ENCODE data around the gene PSMB7.

The PSMB7 gene

DNA sequence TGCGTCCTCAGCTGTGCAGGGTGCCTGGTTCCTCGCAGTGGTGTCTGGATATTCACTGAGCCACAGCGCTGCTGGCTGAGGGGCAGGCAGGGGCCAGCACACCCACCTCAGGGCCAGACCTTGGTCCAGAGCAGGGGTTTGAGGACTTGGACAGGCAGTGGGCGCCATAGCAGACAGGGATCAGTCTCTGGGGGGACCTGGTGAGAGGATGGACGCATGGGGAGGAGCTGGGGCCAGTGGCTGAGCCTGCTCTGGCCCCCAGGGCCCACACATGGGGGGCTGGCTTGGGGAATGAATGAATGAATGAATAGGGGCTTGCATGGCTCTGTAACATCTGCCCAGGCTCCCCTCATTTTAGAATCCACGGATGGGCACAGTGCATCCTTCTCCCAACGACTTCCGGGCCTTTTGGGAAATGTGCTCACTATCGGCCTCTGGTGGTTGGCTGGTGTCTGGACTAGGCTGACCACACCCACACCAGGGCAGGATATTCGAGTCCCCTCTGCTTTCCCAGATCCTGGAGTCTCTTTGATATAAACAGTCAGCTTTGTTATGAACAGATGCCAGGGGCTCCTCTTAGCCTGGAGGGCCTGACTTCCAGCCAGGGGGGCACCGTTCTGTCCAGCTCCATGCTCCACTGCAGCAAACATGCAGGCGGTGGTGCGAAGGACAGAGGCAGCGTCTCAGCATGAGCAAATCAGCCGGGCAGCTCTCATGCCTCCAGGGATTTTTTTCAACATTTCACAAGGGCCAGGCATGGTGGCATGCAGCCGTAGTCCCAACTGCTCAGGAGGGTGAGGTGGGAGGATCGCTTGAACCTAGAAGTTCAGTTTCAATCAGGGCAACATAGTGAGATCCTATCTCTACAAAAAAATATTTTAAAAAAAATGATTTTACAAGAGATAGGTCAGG is 94.9 kb downstream of the PSMB7 start:
- DNase-seq = no peak

DNA sequence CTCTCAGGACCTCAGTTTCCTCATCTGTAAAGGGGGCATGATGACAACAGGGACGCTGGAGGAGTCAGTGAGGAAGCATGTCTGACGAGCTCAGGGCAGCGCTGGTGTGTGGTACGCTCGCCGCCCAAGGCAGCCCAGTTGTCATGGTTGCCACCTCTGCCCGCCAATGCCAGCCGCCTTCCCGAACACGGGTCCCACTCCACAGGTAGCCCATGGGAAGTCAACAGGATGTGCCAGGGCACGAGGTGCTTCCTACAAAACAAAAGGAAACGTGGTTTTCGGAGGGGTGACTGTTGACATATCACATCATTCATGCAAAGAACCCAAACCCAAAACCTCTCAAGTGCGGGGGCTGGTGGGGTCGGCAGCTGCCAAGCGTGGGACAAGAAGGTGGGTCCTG is 99.4 kb downstream of the PSMB7 start:
- no peak for DNase-seq

DNA sequence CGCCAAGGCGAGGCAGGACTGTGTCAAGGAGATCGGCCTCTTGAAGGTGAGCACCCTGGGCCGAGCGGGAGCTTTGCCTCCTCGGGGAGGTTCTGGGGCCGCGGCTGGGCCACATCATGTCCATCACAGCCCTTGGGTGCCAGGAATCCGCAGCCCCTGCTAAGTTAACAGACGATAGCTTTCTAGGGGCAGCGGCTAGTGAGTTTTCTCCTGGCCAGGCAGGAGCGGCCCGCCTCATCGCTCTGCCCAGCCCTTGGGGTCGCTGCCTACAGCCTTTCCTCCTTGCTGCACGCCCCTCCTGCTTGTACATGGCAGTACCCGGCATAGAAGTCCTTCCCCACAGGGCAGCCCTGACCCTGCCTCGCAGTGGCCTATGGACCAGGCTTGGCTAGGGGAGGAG is 101.3 kb downstream of the PSMB7 start:
- DNase-seq = no peak

DNA sequence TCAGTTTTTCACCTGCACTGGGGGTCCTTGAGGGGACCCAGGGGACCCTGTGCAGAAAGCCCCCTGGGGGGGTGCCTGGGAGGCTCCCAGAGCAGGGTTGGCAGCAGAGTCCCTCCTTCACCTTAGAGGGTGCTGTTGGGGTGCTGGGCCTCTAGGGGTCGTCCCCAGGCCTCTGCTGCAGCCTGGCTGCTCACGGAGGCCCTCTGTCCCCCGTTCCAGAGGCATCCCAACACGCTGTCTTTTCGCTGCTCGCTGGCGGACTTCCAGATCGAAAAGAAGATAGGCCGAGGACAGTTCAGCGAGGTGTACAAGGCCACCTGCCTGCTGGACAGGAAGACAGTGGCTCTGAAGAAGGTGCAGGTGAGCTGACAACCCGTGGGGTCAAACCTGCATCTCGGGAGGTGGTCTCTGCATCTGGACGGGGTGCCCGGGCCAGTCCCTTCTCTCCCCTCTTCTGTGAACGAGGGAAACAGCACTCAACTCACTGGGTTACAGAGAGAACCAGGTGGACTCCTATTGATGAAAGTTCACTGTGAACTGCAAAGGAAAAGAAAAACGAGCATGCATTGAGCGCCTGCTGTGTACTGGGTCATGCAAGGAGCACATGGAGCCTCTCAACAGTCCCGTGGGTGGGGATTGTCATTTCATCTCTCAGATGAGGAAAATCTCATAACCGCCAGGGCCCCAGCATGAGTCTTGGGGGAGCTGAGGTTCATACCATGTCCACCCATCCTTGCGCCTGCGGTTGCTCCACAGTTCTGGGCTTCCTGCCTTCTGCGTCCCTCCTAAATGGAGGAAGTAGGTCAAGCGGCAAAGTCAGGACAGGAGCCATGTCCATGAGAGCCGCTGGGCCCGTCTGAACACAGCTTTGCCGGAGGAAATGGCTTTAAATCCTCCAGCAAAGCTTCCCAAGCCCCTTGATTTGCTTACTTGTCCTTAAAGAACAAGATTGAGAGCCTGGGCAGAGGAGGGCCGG is 102.7 kb downstream of the PSMB7 start:
- DNase-seq = no peak

DNA sequence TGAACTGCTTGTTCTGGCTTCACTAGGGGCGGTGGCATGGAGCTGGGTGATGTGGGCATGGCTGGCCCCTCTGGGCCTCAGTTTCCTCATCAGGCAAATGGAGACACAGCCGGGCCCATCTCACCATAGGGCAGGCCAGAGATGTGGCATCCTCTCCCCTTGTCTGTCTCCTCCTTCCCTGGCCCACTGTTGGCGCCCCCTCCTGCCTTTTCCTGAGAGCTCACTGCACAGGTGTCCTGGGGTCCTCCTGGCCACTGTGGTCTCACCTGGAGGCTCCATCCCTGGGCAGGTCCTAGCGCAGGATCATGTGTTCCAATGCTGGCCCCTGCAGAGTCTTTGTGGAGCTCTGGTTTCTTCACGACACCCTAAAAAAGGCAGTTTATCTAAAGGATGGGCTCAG is 104.0 kb downstream of the PSMB7 start:
- DNase-seq = no peak

DNA sequence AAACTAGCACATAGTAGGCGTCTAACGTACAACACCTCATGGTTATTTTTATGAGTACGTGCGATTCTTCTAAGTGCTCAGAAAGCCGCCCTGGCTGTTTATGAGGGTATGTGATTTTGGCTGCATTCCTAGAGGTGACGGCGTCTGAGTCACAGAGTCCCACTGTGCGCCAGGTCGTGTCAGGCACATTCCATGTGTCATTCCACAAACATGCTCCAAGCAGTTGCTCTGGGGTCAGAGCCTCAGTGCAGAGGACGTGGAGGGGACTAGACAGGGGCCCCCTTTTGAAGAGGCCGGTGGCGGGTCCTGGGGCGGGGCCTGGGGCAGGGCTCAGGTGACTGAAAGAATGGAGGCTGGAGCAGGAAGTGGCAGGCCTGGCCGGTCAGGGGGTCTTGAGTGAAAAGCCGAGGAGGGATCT is 105.6 kb downstream of the PSMB7 start:
- DNase-seq = no peak

DNA sequence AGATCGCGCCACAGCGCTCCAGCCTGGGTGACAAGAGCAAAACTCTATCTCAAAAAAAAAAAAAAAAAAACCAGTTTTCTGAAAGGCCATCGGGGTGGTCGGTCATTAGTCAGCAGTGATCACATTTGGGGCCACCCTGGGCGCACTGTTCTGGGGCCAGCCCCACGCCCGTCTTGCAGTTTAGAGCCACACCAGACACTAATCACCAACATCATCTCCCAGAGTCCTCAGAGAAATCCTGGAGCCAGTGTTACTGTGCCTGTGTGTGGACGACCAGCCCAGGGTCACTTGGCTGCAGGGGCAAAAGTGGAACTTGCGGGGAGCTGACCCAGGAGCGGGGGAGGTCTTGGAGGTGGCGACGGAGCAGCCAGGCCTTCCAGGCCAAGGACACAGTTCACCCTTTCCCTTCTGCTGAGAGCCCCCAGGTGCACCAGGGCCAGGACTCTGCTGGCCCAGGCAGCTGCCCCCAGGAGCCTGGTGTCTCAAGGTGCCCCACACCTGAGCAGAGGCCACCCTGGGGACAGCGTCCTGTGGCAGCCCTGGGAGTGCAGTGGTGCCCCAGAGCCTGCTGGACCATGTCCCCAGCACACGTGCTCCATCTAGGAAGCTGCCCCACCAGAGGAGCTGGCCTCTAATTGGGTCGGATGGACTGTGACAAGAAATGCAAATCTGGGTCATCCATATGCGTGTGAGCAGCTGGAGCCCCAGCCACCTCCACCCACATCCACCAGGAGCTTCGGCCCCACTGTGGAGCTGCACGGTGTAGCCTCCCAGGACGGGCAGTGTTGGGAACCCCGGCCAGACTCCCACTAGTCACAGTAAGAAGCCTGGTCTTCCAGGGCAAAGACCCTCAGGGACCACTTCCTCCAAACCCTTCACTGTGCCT is 106.4 kb downstream of the PSMB7 start:
- DNase-seq = no peak

DNA sequence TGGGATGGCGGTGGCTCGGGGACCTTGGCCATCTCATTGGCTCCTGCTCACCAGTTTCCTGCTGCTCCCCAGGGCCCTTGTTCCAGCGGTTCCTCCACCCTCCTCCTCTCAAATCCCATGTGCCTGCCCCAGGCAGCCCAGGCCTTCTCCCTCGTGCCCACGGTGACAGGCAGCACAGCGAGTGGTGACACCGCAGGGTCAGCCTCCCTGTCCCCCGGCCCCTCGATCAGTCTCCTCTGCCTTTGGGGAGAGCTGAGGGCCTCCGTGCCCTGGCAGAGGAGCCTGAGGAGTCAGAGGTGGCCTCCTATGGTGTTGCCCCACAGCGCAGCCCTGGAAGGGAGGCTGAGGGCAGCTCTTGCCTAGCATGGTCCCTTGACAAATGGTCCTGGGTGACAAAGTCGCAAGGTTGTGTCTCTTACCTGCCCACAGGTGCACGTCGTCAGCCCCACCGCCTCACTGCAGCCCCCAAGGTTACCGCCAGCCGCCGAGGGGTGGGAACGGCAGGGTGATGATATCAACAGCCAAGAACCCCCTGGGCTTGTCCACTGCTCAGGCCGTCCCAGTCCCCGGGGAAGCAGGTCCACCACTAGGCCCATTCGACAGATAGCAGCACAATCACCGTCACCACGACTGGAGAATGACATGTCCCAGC is 107.7 kb downstream of the PSMB7 start:
- DNase-seq = no peak

DNA sequence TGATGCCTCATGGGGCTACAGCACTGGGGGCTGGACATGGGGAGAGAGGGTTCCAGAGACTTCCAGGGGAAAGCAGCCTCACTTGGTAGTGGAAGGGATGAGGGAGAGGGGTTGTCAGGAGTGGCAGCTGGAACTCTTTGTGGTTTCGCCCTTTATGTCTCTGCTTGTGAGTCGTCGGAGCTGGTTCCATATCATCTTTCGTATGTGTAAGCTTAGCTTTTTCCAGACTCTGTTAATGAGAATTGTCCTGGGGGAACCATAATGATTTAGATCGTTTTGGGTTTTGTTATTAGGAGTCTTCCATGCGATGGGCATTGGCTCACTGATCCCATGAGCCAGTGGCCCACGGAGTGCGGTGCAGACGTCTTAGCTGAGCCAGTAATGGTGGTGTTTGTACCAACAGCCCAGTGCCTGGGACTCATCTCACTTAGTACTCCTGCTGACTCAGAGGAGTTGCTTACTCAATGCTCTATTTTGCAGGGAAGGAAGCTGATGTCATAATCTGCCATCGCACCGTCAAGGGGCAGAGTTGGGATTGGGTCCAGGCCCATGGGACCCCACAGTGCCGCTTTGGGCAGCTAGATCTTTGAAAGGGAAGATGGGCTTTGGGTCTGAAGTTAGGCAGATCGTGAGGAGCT is 109.0 kb downstream of the PSMB7 start:
- no peak for DNase-seq

DNA sequence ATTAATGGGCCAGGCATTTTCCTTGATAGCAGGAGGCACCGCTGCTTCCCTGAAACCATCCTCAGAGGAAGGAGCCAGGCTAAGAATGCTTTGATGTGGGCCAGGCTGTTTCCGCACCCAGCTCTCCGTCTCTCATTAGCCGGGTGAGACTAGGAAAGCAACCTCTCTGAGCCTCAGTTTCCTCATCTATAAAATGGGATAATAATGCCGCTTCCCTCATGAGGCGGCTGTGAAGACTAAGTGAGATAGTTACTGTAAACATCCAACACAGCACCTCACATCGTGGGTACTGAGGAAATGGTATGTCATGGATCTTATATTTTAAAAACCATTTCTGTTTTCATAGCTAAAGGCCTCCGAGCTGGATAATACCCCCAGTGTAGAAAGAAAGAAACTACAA is 111.0 kb downstream of the PSMB7 start:
- no peak for DNase-seq

DNA sequence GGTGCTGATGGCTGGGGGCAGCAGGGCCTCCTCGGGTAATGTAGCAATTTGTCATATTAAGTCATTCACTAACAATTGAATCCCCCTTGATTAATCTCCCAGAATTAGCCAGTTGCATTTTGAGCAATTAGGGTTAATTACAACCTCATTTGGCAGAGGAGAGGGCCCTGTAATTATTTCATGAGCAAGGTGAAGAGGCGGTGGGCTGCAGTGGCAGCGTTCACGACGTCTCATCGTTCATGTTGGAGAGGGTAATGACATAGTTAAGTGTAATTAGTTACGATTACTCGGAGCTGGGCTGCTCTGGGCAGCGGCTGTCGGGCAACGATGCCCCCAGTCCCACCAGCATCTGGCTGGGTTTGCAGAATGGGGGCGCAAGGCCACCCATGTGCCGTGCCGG is 111.5 kb downstream of the PSMB7 start:
- no peak for DNase-seq
